ENCODE data around the gene INIP. TPM values are rescaled to one million over a fixed set of nuclear protein-coding genes. Genes with fewer than 3 reads are reported as not detected.

The INIP gene
- total RNA-seq, 1 donor from 2014 or later = 26.6 TPM

- TF ChIP-seq, protein P1, sequence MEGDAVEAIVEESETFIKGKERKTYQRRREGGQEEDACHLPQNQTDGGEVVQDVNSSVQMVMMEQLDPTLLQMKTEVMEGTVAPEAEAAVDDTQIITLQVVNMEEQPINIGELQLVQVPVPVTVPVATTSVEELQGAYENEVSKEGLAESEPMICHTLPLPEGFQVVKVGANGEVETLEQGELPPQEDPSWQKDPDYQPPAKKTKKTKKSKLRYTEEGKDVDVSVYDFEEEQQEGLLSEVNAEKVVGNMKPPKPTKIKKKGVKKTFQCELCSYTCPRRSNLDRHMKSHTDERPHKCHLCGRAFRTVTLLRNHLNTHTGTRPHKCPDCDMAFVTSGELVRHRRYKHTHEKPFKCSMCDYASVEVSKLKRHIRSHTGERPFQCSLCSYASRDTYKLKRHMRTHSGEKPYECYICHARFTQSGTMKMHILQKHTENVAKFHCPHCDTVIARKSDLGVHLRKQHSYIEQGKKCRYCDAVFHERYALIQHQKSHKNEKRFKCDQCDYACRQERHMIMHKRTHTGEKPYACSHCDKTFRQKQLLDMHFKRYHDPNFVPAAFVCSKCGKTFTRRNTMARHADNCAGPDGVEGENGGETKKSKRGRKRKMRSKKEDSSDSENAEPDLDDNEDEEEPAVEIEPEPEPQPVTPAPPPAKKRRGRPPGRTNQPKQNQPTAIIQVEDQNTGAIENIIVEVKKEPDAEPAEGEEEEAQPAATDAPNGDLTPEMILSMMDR (IDR thresholded peaks at IDR 0.05) = no peak
- no peak for DNase-seq (ENCODE audit: extremely low spot score, unreplicated experiment)
- Mint-ChIP-seq H3K36me3 (ENCODE audit: unreplicated experiment) (no peaks in the 10 kb centered on the region), H3K4me3 (ENCODE audit: unreplicated experiment) (no peak overlapping the region), H3K27ac (ENCODE audit: unreplicated experiment) (no peak overlapping the region), H3K27me3 (ENCODE audit: unreplicated experiment) (no peaks in the 10 kb centered on the region), H3K4me1 (ENCODE audit: unreplicated experiment) (peaks cover 12% of the 10 kb centered on the region), H3K9me3 (ENCODE audit: unreplicated experiment) (no peaks in the 10 kb centered on the region)
Measured at GRCh38 chr9:112720113-112720780, 2.3 kb upstream of the INIP start.

- Mint-ChIP-seq H3K9me3 (ENCODE audit: unreplicated experiment) (no peaks in the 10 kb centered on the region), H3K27ac (ENCODE audit: unreplicated experiment) (no peak overlapping the region), H3K36me3 (ENCODE audit: unreplicated experiment) (no peaks in the 10 kb centered on the region), H3K4me3 (ENCODE audit: unreplicated experiment) (no peak overlapping the region), H3K4me1 (ENCODE audit: unreplicated experiment) (peaks cover 12% of the 10 kb centered on the region), H3K27me3 (ENCODE audit: unreplicated experiment) (no peaks in the 10 kb centered on the region)
- DNase-seq (ENCODE audit: extremely low spot score, unreplicated experiment) = no peak
- TF ChIP-seq, protein P1 (IDR thresholded peaks at IDR 0.05) = no peak
Measured at GRCh38 chr9:112719696-112720095, 1.8 kb upstream of the INIP start.

- TF ChIP-seq, protein P1 (IDR thresholded peaks at IDR 0.05) = no peak
- no peak for DNase-seq (ENCODE audit: extremely low spot score, unreplicated experiment)
- H3K4me1 Mint-ChIP-seq (ENCODE audit: unreplicated experiment) = peaks cover 12% of the 10 kb centered on the region
- peak overlapping the region; percentile 46 for H3K4me3 Mint-ChIP-seq (ENCODE audit: unreplicated experiment)
- H3K27ac Mint-ChIP-seq (ENCODE audit: unreplicated experiment) = no peak overlapping the region
- no peaks in the 10 kb centered on the region for H3K36me3 Mint-ChIP-seq (ENCODE audit: unreplicated experiment)
- no peaks in the 10 kb centered on the region for H3K9me3 Mint-ChIP-seq (ENCODE audit: unreplicated experiment)
- no peaks in the 10 kb centered on the region for H3K27me3 Mint-ChIP-seq (ENCODE audit: unreplicated experiment)
Measured at GRCh38 chr9:112719241-112719691, 1.3 kb upstream of the INIP start.

DNA sequence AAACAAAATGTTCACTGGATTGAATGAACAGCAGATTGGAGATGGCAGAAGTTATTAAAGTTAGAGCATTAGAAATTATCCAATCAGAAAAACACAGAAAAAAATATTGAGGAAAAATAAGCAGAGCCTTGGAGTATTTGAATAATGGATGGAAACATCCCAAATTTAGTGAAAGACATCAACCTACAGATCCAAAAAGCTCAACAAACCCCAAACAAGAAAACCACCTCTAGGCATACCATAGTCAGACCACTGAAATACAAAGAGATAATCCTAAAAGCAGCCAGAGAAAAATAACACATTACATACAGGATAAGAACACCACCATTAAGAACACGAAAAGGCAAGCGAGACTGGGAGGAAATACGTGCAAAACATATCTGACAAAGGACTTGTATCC is 5.2 kb downstream of the INIP start:
- TF ChIP-seq, protein P1 (IDR thresholded peaks at IDR 0.05) = no peak
- Mint-ChIP-seq H3K27me3 (ENCODE audit: unreplicated experiment) (no peaks in the 10 kb centered on the region), H3K4me3 (ENCODE audit: unreplicated experiment) (no peak overlapping the region), H3K36me3 (ENCODE audit: unreplicated experiment) (peaks cover 13% of the 10 kb centered on the region), H3K9me3 (ENCODE audit: unreplicated experiment) (peaks cover 11% of the 10 kb centered on the region), H3K4me1 (ENCODE audit: unreplicated experiment) (peaks cover 11% of the 10 kb centered on the region), H3K27ac (ENCODE audit: unreplicated experiment) (no peak overlapping the region)
- DNase-seq (ENCODE audit: extremely low spot score, unreplicated experiment) = no peak

DNA sequence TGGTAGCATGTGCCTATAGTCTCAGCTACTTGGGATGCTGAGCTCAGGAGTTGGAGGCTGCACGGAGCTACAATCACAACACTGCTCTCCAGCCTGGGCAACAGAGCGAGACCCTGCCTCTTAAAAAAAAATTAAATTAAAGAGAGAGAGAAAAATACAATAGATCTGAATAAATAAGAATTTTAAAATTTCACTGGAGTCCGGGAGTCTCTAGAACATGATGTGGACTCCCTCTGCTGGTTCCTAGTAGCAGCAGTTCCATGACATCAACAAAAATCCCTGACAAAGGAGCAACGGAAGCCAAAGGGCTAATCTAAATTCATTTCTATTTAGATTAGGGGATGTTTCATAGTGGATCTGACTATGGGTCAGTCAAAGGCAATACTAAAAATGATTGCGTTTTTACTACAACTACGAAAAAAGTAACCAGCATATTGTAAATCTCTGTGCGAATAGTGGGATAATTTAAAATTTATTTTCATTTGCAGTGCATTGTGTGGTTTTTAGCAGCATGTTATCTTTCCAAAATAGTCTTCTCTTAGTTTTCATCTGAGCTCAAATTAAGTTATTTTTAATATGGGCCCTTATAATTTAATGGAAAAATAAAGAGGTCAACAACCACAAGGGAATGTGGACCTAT is 6.7 kb downstream of the INIP start:
- H3K27me3 Mint-ChIP-seq (ENCODE audit: unreplicated experiment) = no peaks in the 10 kb centered on the region
- no peak overlapping the region for H3K4me3 Mint-ChIP-seq (ENCODE audit: unreplicated experiment)
- peaks cover 11% of the 10 kb centered on the region for H3K9me3 Mint-ChIP-seq (ENCODE audit: unreplicated experiment)
- H3K27ac Mint-ChIP-seq (ENCODE audit: unreplicated experiment) = no peak overlapping the region
- peaks cover 1% of the 10 kb centered on the region for H3K4me1 Mint-ChIP-seq (ENCODE audit: unreplicated experiment)
- H3K36me3 Mint-ChIP-seq (ENCODE audit: unreplicated experiment) = peaks cover 13% of the 10 kb centered on the region
- no peak for DNase-seq (ENCODE audit: extremely low spot score, unreplicated experiment)
- TF ChIP-seq, protein P1 (IDR thresholded peaks at IDR 0.05) = peak; percentile 73
